ENCODE data around the gene FBXO27. TPM values are rescaled to one million over a fixed set of nuclear protein-coding genes. Genes with fewer than 3 reads are reported as not detected.

FBXO27 gene
- total and polyA plus RNA-seq, 2 of the 8 experiments (the other 6 are each of a cell fraction or from before 2014, with no cell fraction given): 10.9 to 25.5 TPM

- no peak for FAIRE-seq
- Histone ChIP-seq H3K9ac (replicated peaks in 1 of 4; ENCODE audit: extremely low read depth in 1 of 4, low read depth in 3 of 4, low read length in 3 of 4) (no peak overlapping the region), H4K91ac (replicated peaks; ENCODE audit: insufficient read length, low read length) (no peak overlapping the region), H3K23me2 (ENCODE audit: low read depth, low read length) (no peaks in the 10 kb centered on the region; the same call in 1 of the 2 replicates), H2AFZ (ENCODE audit: low read length) (no peak overlapping the region; the same call in 1 of the 2 replicates), H2BK5ac (ENCODE audit: low read depth, low read length) (no peak overlapping the region), H3K4ac (replicated peaks; ENCODE audit: insufficient read length, low read depth, low read length) (no peak overlapping the region), H4K5ac (ENCODE audit: insufficient read length, low read depth, low read length) (no peak overlapping the region), H3K56ac (replicated peaks; ENCODE audit: insufficient read length, low read depth, low read length) (no peak overlapping the region), H3K18ac (ENCODE audit: extremely low read depth, low read length) (no peak overlapping the region), H3K23ac (ENCODE audit: insufficient read length) (no peak overlapping the region), H2AK5ac (ENCODE audit: low read depth, low read length) (no peak overlapping the region), H4K8ac (ENCODE audit: extremely low read depth, insufficient read depth, low read length) (no peak overlapping the region), H4K20me1 (replicated peaks in 1 of 2; ENCODE audit: control insufficient read depth in 1 of 2, insufficient read depth in 2 of 2, low read length in 2 of 2) (no peaks in the 10 kb centered on the region), H3K14ac (ENCODE audit: insufficient read length) (no peak overlapping the region), H3K4me1 (replicated peaks in 1 of 4; ENCODE audit: control insufficient read depth in 3 of 4, insufficient read depth in 4 of 4, low read length in 3 of 4) (no peaks in the 10 kb centered on the region), H3K27me3 (replicated peaks in 1 of 4; ENCODE audit: control insufficient read depth in 3 of 4, extremely low read depth in 1 of 4, insufficient read depth in 3 of 4, low read length in 3 of 4) (no peaks in the 10 kb centered on the region), H2BK15ac (ENCODE audit: low read length) (peak overlapping the region; percentile 72; the same call in 1 of the 2 replicates), H2BK20ac (ENCODE audit: low read length) (no peak overlapping the region), H3K79me1 (ENCODE audit: low read depth, low read length) (no peaks in the 10 kb centered on the region), H2BK120ac (replicated peaks; ENCODE audit: low read depth, low read length) (no peak overlapping the region), H3K79me2 (ENCODE audit: control insufficient read depth in 1 of 2, insufficient read depth in 2 of 2, low read length in 2 of 2) (no peaks in the 10 kb centered on the region), H3K27ac (ENCODE audit: low read depth, low read length) (no peak overlapping the region), H2BK12ac (ENCODE audit: low read depth, low read length) (no peak overlapping the region), H3K4me3 (ENCODE audit: extremely low read depth in 1 of 4, insufficient read depth in 2 of 4, low read depth in 3 of 4, low read length in 4 of 4) (no peak overlapping the region), H3K4me2 (ENCODE audit: insufficient read depth in 1 of 2, low read depth in 2 of 2, low read length in 2 of 2) (no peak overlapping the region), H3K9me3 (ENCODE audit: insufficient read depth in 2 of 2, low read depth in 1 of 2, low read length in 1 of 2) (no peaks in the 10 kb centered on the region), H3K36me3 (ENCODE audit: control insufficient read depth in 2 of 4, insufficient read depth in 4 of 4, low read length in 3 of 4) (no peaks in the 10 kb centered on the region)
- ChIA-PET POLR2A (ENCODE audit: partially characterized antibody) (interaction anchor here (0.6 kb wide), 1 partner anchor 1740 kb away, joined by 3 read pairs; no protein-coding TSS in a partner anchor), CTCF (ENCODE audit: partially characterized antibody) (no interaction called here)
- 100% methylated on average over 3 of the region's 3 CpGs; no CpG with 5 or more reads in 1 of the 2 experiments for WGBS, 2 experiments (ENCODE audit: extremely low coverage in 1 of 2, insufficient coverage in 1 of 2, insufficient read length in 1 of 2, insufficient replicate concordance in 2 of 2, low coverage in 1 of 2, low lambda C conversion rate in 2 of 2, missing lambda C conversion rate in 1 of 2)
- no peak for DNase-seq (ENCODE audit: low read depth in 1 of 2, low spot score in 2 of 2)
- no peak for TF ChIP-seq SP2 (IDR thresholded peaks at IDR 0.05; ENCODE audit: low read length)
- TF ChIP-seq ATF2 (IDR thresholded peaks at IDR 0.05; ENCODE audit: low read length): no peak
- no peak for TF ChIP-seq POLR2A (IDR thresholded peaks at IDR 0.05; ENCODE audit: control extremely low read depth in 1 of 2, low read depth in 2 of 2, low read length in 2 of 2)
- TF ChIP-seq BRCA1 (IDR thresholded peaks at IDR 0.05; ENCODE audit: low read depth, low read length): no peak
- TF ChIP-seq NANOG (IDR thresholded peaks at IDR 0.05; ENCODE audit: insufficient read depth, low read depth, low read length, poor library complexity, severe bottlenecking): no peak
- no peak for TF ChIP-seq RFX5 (IDR thresholded peaks at IDR 0.05; ENCODE audit: borderline replicate concordance, low read depth, low read length)
- TF ChIP-seq SP1 (IDR thresholded peaks at IDR 0.05; ENCODE audit: low read depth, low read length): no peak
- TF ChIP-seq HDAC6 (IDR thresholded peaks at IDR 0.05; ENCODE audit: low read depth, low read length): no peak
- no peak for TF ChIP-seq SUZ12 (IDR thresholded peaks at IDR 0.05; ENCODE audit: low read length)
- no peak for TF ChIP-seq JUND (IDR thresholded peaks at IDR 0.05; ENCODE audit: low read length)
- TF ChIP-seq SRF (IDR thresholded peaks at IDR 0.05; ENCODE audit: low read depth, low read length): no peak
- no peak for TF ChIP-seq BCL11A (IDR thresholded peaks at IDR 0.05; ENCODE audit: low read depth in 2 of 2, low read length in 2 of 2)
- TF ChIP-seq, protein P1, sequence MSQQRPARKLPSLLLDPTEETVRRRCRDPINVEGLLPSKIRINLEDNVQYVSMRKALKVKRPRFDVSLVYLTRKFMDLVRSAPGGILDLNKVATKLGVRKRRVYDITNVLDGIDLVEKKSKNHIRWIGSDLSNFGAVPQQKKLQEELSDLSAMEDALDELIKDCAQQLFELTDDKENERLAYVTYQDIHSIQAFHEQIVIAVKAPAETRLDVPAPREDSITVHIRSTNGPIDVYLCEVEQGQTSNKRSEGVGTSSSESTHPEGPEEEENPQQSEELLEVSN (IDR thresholded peaks at IDR 0.05): no peak
These were observed 25.3 kb upstream of the FBXO27 start for GRCh38 chr19:39057615-39058014.

Data from H1 (cell line).